ENCODE results near the gene KIAA0408.

The KIAA0408 gene

GRCh38 chr6:127459231-127459641, at the start of gene KIAA0408:
Gene KIAA0408, minus strand, starts transcription at chr6:127459389. Its CDS starts 5,408 bp downstream, at chr6:127453981.
- ChIA-PET POLR2A (no interaction called here), CTCF (interaction anchor here (0.6 to 2.0 kb wide), 8 partner anchors 10 to 1393 kb away, joined by 3 to 11 read pairs (median 4); no protein-coding TSS in a partner anchor)
- no peaks in the 10 kb centered on the region for H3K36me3 ChIP-seq (ENCODE audit: control insufficient read depth in 2 of 2, insufficient read depth in 1 of 2, low read length in 2 of 2)
- H3K27ac ChIP-seq (ENCODE audit: extremely low read depth, low read depth, low read length): no peak within 1 kb of the TSS
- H3K9me3 ChIP-seq (ENCODE audit: control insufficient read depth, insufficient read depth, low read depth, low read length): no peaks in the 10 kb centered on the region
- H3K4me3 ChIP-seq (ENCODE audit: low read depth, low read length): no peak within 1 kb of the TSS
- H3K4me1 ChIP-seq (ENCODE audit: control insufficient read depth, insufficient read depth, low read length): peaks cover 13% of the 10 kb centered on the region
- TF ChIP-seq GLI2 (tag by site-specific recombination; IDR thresholded peaks at IDR 0.05; ENCODE audit: borderline replicate concordance, low read depth): no peak
- peak; percentile 63; the same call in 1 of the 2 replicates for TF ChIP-seq OSR2 (tag by site-specific recombination; IDR thresholded peaks at IDR 0.05)
- no peak for TF ChIP-seq ZNF223 (tag by site-specific recombination; IDR thresholded peaks at IDR 0.05)
- TF ChIP-seq PRDM1 (tag by site-specific recombination; IDR thresholded peaks at IDR 0.05): 0 out of 2 replicates have a peak, but pooled peaks have one; percentile 29
- TF ChIP-seq ZNF510 (tag by site-specific recombination; IDR thresholded peaks at IDR 0.05; ENCODE audit: insufficient replicate concordance): no peak
- TF ChIP-seq ZNF37A (tag by site-specific recombination; IDR thresholded peaks at IDR 0.05): no peak
- TF ChIP-seq HIC1 (tag by site-specific recombination; IDR thresholded peaks at IDR 0.05): no peak
- no peak for TF ChIP-seq ZNF19 (tag by site-specific recombination; IDR thresholded peaks at IDR 0.05; ENCODE audit: low read depth)
- TF ChIP-seq OVOL3 (tag by site-specific recombination; IDR thresholded peaks at IDR 0.05): no peak
- peak; percentile 81 for TF ChIP-seq ZNF629 (tag by site-specific recombination; IDR thresholded peaks at IDR 0.05)
- TF ChIP-seq, protein P1, sequence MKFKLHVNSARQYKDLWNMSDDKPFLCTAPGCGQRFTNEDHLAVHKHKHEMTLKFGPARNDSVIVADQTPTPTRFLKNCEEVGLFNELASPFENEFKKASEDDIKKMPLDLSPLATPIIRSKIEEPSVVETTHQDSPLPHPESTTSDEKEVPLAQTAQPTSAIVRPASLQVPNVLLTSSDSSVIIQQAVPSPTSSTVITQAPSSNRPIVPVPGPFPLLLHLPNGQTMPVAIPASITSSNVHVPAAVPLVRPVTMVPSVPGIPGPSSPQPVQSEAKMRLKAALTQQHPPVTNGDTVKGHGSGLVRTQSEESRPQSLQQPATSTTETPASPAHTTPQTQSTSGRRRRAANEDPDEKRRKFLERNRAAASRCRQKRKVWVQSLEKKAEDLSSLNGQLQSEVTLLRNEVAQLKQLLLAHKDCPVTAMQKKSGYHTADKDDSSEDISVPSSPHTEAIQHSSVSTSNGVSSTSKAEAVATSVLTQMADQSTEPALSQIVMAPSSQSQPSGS (tag by site-specific recombination; IDR thresholded peaks at IDR 0.05; ENCODE audit: low read depth): peak; percentile 89
- TF ChIP-seq SCRT1 (tag by site-specific recombination; IDR thresholded peaks at IDR 0.05; ENCODE audit: borderline replicate concordance): no peak
- TF ChIP-seq PBX3 (CRISPR knock-in tag; IDR thresholded peaks at IDR 0.05): no peak
- no peak for TF ChIP-seq ZNF670 (tag by site-specific recombination; IDR thresholded peaks at IDR 0.05; ENCODE audit: low read depth)
- no peak for TF ChIP-seq ZNF555 (tag by site-specific recombination; conservative IDR thresholded peaks at IDR 0.05)
- no peak for TF ChIP-seq ZNF560 (tag by site-specific recombination; IDR thresholded peaks at IDR 0.05; ENCODE audit: borderline replicate concordance)
- peak; percentile 53 for TF ChIP-seq TRIM28 (IDR thresholded peaks at IDR 0.05; ENCODE audit: borderline replicate concordance, low read length)
- no peak for TF ChIP-seq KLF10 (tag by site-specific recombination; IDR thresholded peaks at IDR 0.05)
- no peak for TF ChIP-seq ZNF600 (tag by site-specific recombination; IDR thresholded peaks at IDR 0.05)
- TF ChIP-seq PRDM10 (tag by site-specific recombination; IDR thresholded peaks at IDR 0.05): peak; percentile 52; the same call in 1 of the 2 replicates
- TF ChIP-seq ZNF311 (tag by site-specific recombination; IDR thresholded peaks at IDR 0.05; ENCODE audit: borderline replicate concordance): no peak
- TF ChIP-seq, protein P2, sequence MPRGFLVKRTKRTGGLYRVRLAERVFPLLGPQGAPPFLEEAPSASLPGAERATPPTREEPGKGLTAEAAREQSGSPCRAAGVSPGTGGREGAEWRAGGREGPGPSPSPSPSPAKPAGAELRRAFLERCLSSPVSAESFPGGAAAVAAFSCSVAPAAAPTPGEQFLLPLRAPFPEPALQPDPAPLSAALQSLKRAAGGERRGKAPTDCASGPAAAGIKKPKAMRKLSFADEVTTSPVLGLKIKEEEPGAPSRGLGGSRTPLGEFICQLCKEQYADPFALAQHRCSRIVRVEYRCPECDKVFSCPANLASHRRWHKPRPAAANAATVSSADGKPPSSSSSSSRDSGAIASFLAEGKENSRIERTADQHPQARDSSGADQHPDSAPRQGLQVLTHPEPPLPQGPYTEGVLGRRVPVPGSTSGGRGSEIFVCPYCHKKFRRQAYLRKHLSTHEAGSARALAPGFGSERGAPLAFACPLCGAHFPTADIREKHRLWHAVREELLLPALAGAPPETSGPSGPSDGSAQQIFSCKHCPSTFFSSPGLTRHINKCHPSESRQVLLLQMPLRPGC (tag by site-specific recombination; IDR thresholded peaks at IDR 0.05): no peak
- TF ChIP-seq ZNF660 (tag by site-specific recombination; IDR thresholded peaks at IDR 0.05): 0 out of 2 replicates have a peak, but pooled peaks have one; percentile 12
- TF ChIP-seq ZFHX2 (tag by site-specific recombination; conservative IDR thresholded peaks at IDR 0.05): no peak
- no peak for TF ChIP-seq ZNF114 (tag by site-specific recombination; IDR thresholded peaks at IDR 0.05)
- no peak for TF ChIP-seq HOXA7 (CRISPR knock-in tag; IDR thresholded peaks at IDR 0.05; ENCODE audit: borderline replicate concordance)
